ENCODE measurements around the gene SLC38A10. TPM values are rescaled to one million over a fixed set of nuclear protein-coding genes. Genes with fewer than 3 reads are reported as not detected.

The SLC38A10 gene
- total and polyA plus RNA-seq, 2 of the 13 experiments (the other 11 are each of a cell fraction or from before 2014, with no cell fraction given) = 23.4 to 55.8 TPM

- TF ChIP-seq FOXC1 (CRISPR knock-in tag; IDR thresholded peaks at IDR 0.05; ENCODE audit: borderline replicate concordance) (no peak; the same call in none of the 2 replicates), ATF3 (CRISPR knock-in tag; IDR thresholded peaks at IDR 0.05) (peak; percentile 38; the same call in 1 of the 2 replicates), SRSF1 (optimal IDR thresholded peaks at IDR 0.05; ENCODE audit: low read depth, low read length) (peak; percentile 86), TIGD3 (CRISPR knock-in tag; IDR thresholded peaks at IDR 0.05; ENCODE audit: borderline replicate concordance) (peak; percentile 85; the same call in 1 of the 2 replicates), ZNF232 (CRISPR knock-in tag; IDR thresholded peaks at IDR 0.05; ENCODE audit: borderline replicate concordance) (peak; percentile 84), ZNF576 (CRISPR knock-in tag; IDR thresholded peaks at IDR 0.05) (peak; percentile 50; the same call in 1 of the 2 replicates), RFXANK (CRISPR knock-in tag; IDR thresholded peaks at IDR 0.05) (no peak), NFKB2 (CRISPR knock-in tag; IDR thresholded peaks at IDR 0.05; ENCODE audit: borderline replicate concordance) (peak; percentile 73; the same call in 1 of the 2 replicates), SMARCC2 (IDR thresholded peaks at IDR 0.05) (no peak), SIN3A (IDR thresholded peaks at IDR 0.05; ENCODE audit: borderline replicate concordance, low read depth, low read length) (peak; percentile 65; the same call in 1 of the 2 replicates), ZNF101 (CRISPR knock-in tag; IDR thresholded peaks at IDR 0.05; ENCODE audit: borderline replicate concordance, low read depth) (no peak), ZNF230 (CRISPR knock-in tag; IDR thresholded peaks at IDR 0.05) (peak; percentile 92; the same call in 1 of the 2 replicates), TBP (CRISPR knock-in tag; IDR thresholded peaks at IDR 0.05) (no peak), MZF1 (CRISPR knock-in tag; IDR thresholded peaks at IDR 0.05; ENCODE audit: borderline replicate concordance) (peak; percentile 58; the same call in 1 of the 2 replicates), MXD1 (CRISPR knock-in tag; IDR thresholded peaks at IDR 0.05) (peak; percentile 94), ZNF646 (CRISPR knock-in tag; IDR thresholded peaks at IDR 0.05) (peak; percentile 12; the same call in 1 of the 2 replicates), HDAC1 (CRISPR knock-in tag; IDR thresholded peaks at IDR 0.05) (peak; percentile 80), TCF12 (IDR thresholded peaks at IDR 0.05) (no peak), TCF12 (CRISPR knock-in tag; IDR thresholded peaks at IDR 0.05) (peak; percentile 32), ZNF589 (CRISPR knock-in tag; conservative IDR thresholded peaks at IDR 0.05) (0 out of 2 replicates have a peak, but pooled peaks have one; percentile 17)
Measured at GRCh38 chr17:81222906-81223761, 72.0 kb downstream of the SLC38A10 start, which contains the start of gene CEP131 (continued).

Data from HepG2 (cell line).